ENCODE results near the gene TESK1.

Gene TESK1

GRCh38 chr9:35604578-35605350, at the start of gene TESK1:
TSS of gene TESK1 (plus strand) at chr9:35605262. CDS start at chr9:35605620, 358 bp downstream.
- peak within 1 kb of the TSS; percentile 72 for H3K27ac ChIP-seq (ENCODE audit: low read depth, low read length)
- peak within 1 kb of the TSS; percentile 69 for H2AFZ ChIP-seq (ENCODE audit: low read depth, low read length, severe bottlenecking)
- H3K36me3 ChIP-seq (ENCODE audit: low read length), result no peaks in the 10 kb centered on the region
- no peaks in the 10 kb centered on the region for H3K27me3 ChIP-seq (ENCODE audit: low read length)
- peaks cover 6% of the 10 kb centered on the region; the same call in 1 of the 2 replicates for H3F3A ChIP-seq (ENCODE audit: insufficient read depth)
- H3K9me3 ChIP-seq (ENCODE audit: insufficient read depth, low read length), result no peaks in the 10 kb centered on the region
- TF ChIP-seq CTCF (IDR thresholded peaks at IDR 0.05; ENCODE audit: insufficient read depth, low read length, poor library complexity, severe bottlenecking) (no peak), EZH2phosphoT487 (conservative IDR thresholded peaks at IDR 0.05; ENCODE audit: low read length) (no peak)
- H3K9me2 ChIP-seq (replicated peaks; ENCODE audit: insufficient read depth, low read length), result no peaks in the 10 kb centered on the region
- peak within 1 kb of the TSS; percentile 70 for H3K4me2 ChIP-seq (ENCODE audit: low read depth, low read length, poor library complexity, severe bottlenecking)
- H3K9ac ChIP-seq (ENCODE audit: low read length), result peak within 1 kb of the TSS; percentile 62
- H3K79me2 ChIP-seq (ENCODE audit: insufficient read depth, low read length), result peaks cover 13% of the 10 kb centered on the region
- H3K4me3 ChIP-seq (ENCODE audit: insufficient read depth, low read length, poor library complexity, severe bottlenecking), result peak within 1 kb of the TSS; percentile 83
- no peaks in the 10 kb centered on the region for H4K20me1 ChIP-seq (ENCODE audit: low read depth, low read length)

GRCh38 chr9:35555881-35556280, 49.2 kb upstream of the TESK1 start:
- H3K9me3 ChIP-seq (ENCODE audit: insufficient read depth, low read length), result no peaks in the 10 kb centered on the region
- H3K27me3 ChIP-seq (ENCODE audit: low read length), result no peaks in the 10 kb centered on the region
- H3K36me3 ChIP-seq (ENCODE audit: low read length), result no peaks in the 10 kb centered on the region
- TF ChIP-seq EZH2phosphoT487 (conservative IDR thresholded peaks at IDR 0.05; ENCODE audit: low read length) (no peak), CTCF (IDR thresholded peaks at IDR 0.05; ENCODE audit: insufficient read depth, low read length, poor library complexity, severe bottlenecking) (no peak)
- no peaks in the 10 kb centered on the region for H4K20me1 ChIP-seq (ENCODE audit: low read depth, low read length)
- no peak overlapping the region for H3K27ac ChIP-seq (ENCODE audit: low read depth, low read length)
- H3K9me2 ChIP-seq (replicated peaks; ENCODE audit: insufficient read depth, low read length), result no peaks in the 10 kb centered on the region
- H2AFZ ChIP-seq (ENCODE audit: low read depth, low read length, severe bottlenecking), result no peak overlapping the region
- no peaks in the 10 kb centered on the region for H3F3A ChIP-seq (ENCODE audit: insufficient read depth)
- H3K79me2 ChIP-seq (ENCODE audit: insufficient read depth, low read length), result no peaks in the 10 kb centered on the region
- H3K4me3 ChIP-seq (ENCODE audit: insufficient read depth, low read length, poor library complexity, severe bottlenecking), result no peak overlapping the region
- no peak overlapping the region for H3K9ac ChIP-seq (ENCODE audit: low read length)
- no peak overlapping the region for H3K4me2 ChIP-seq (ENCODE audit: low read depth, low read length, poor library complexity, severe bottlenecking)

- Histone ChIP-seq H3K4me2 (ENCODE audit: low read depth, low read length, poor library complexity, severe bottlenecking) (no peak overlapping the region), H4K20me1 (ENCODE audit: low read depth, low read length) (no peaks in the 10 kb centered on the region), H3K27me3 (ENCODE audit: low read length) (no peaks in the 10 kb centered on the region), H3K4me3 (ENCODE audit: insufficient read depth, low read length, poor library complexity, severe bottlenecking) (no peak overlapping the region), H3K9ac (ENCODE audit: low read length) (no peak overlapping the region), H3K79me2 (ENCODE audit: insufficient read depth, low read length) (no peaks in the 10 kb centered on the region), H3K9me2 (replicated peaks; ENCODE audit: insufficient read depth, low read length) (no peaks in the 10 kb centered on the region), H3K27ac (ENCODE audit: low read depth, low read length) (no peak overlapping the region), H3F3A (ENCODE audit: insufficient read depth) (no peaks in the 10 kb centered on the region), H2AFZ (ENCODE audit: low read depth, low read length, severe bottlenecking) (no peak overlapping the region), H3K9me3 (ENCODE audit: insufficient read depth, low read length) (no peaks in the 10 kb centered on the region), H3K36me3 (ENCODE audit: low read length) (no peaks in the 10 kb centered on the region)
- TF ChIP-seq EZH2phosphoT487 (conservative IDR thresholded peaks at IDR 0.05; ENCODE audit: low read length) (no peak), CTCF (IDR thresholded peaks at IDR 0.05; ENCODE audit: insufficient read depth, low read length, poor library complexity, severe bottlenecking) (no peak)
These were observed 48.3 kb upstream of the TESK1 start for GRCh38 chr9:35556776-35557175.
